Measurements from ENCODE around the gene FBRSL1. TPM values are rescaled to one million over a fixed set of nuclear protein-coding genes. Genes with fewer than 3 reads are reported as not detected.

FBRSL1 gene
- total and polyA plus RNA-seq, 2 donors (not counting 1 experiment from before 2014, with no cell fraction given), result 62.6 to 112 TPM

DNA sequence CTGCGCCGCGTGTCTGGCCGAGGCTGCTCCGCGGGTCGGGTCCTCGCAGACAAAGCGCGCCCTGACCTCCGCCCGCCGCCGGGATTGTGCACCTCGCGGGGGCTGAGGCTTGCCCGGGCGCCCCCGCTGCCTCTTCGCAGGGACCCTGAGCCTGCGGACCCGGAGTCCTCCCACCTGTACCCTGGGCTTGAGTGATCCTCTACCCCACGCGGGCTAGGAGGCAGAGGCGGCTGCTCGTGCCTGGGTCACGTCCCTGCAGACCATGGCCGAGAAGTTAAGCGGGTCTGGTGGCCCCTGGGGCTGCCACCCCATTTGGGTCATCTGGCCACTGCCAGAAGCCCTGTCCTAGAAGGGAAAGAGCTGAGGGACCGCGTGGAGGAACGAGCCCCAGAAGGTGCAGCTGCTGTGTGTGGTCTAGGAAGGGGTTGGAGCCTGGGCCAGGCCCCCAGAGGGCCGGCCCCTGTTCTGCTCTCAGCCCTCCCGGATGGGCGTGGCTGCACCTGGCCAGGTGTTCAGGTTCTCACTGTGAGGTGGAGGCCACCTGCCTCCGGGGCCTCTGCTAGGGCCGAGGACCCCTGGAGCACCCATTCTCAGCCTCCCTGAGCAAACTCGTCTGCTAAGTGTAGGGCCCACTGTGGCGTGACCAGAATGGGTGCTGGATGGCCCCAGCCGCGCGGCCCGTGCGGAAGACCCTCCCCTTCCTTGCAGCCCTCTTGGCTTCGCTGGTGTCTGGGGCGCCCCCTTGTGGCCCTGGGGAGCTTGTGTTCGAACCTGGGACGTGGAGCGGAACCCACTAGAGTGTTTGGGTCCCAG is 70.9 kb downstream of the FBRSL1 start:
- Histone ChIP-seq H3K4me2 (replicated peaks; ENCODE audit: low read depth, low read length, poor library complexity, severe bottlenecking) (peak overlapping the region; percentile 96), H4K20me1 (ENCODE audit: control insufficient read depth, insufficient read depth, low read length, poor library complexity, severe bottlenecking) (peaks cover 73% of the 10 kb centered on the region), H2AFZ (ENCODE audit: insufficient read depth, low read depth, low read length, poor library complexity, severe bottlenecking) (peak overlapping the region; percentile 42), H3K27ac (ENCODE audit: low read length in 2 of 2) (peak overlapping the region in 1 of 2 donors; percentile 18), H3K36me3 (replicated peaks in 1 of 2; ENCODE audit: control extremely low read depth in 1 of 2, control insufficient read depth in 1 of 2, extremely low read depth in 1 of 2, insufficient read depth in 2 of 2, low read length in 1 of 2) (peaks cover under 1 to 11% of the 10 kb centered on the region in 2 experiments), H3K79me2 (ENCODE audit: control insufficient read depth, insufficient read depth, low read length) (peaks cover 44% of the 10 kb centered on the region), H3K4me3 (ENCODE audit: control extremely low read depth in 1 of 5, extremely low read depth in 1 of 5, insufficient read depth in 1 of 5, low read depth in 2 of 5, low read length in 4 of 5) (peak overlapping the region in 4 of 5 experiments; percentile 44 to 64 (median 58)), H3K9ac (ENCODE audit: low read length) (peak overlapping the region; percentile 66), H3K9me3 (ENCODE audit: control extremely low read depth in 1 of 3, control insufficient read depth in 2 of 3, insufficient read depth in 1 of 3, low read length in 2 of 3) (no peaks in the 10 kb centered on the region), H3K27me3 (replicated peaks in 1 of 4; ENCODE audit: control extremely low read depth in 1 of 4, control insufficient read depth in 3 of 4, insufficient read depth in 4 of 4, low read length in 3 of 4) (no peaks in the 10 kb centered on the region), H3K4me1 (ENCODE audit: control insufficient read depth in 2 of 2, insufficient read depth in 2 of 2, low read length in 2 of 2) (peaks cover 27 to 35% of the 10 kb centered on the region in 2 donors)
- under 1% methylated on average over 49 of the region's 49 CpGs for WGBS (ENCODE audit: insufficient coverage)
- peak; percentile 59 for ATAC-seq (ENCODE audit: low read depth)
- TF ChIP-seq, protein P1, sequence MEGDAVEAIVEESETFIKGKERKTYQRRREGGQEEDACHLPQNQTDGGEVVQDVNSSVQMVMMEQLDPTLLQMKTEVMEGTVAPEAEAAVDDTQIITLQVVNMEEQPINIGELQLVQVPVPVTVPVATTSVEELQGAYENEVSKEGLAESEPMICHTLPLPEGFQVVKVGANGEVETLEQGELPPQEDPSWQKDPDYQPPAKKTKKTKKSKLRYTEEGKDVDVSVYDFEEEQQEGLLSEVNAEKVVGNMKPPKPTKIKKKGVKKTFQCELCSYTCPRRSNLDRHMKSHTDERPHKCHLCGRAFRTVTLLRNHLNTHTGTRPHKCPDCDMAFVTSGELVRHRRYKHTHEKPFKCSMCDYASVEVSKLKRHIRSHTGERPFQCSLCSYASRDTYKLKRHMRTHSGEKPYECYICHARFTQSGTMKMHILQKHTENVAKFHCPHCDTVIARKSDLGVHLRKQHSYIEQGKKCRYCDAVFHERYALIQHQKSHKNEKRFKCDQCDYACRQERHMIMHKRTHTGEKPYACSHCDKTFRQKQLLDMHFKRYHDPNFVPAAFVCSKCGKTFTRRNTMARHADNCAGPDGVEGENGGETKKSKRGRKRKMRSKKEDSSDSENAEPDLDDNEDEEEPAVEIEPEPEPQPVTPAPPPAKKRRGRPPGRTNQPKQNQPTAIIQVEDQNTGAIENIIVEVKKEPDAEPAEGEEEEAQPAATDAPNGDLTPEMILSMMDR (IDR thresholded peaks at IDR 0.05), result peak; percentile 83
- TF ChIP-seq EZH2 (IDR thresholded peaks at IDR 0.05; ENCODE audit: borderline replicate concordance, insufficient read depth, low read depth, low read length, poor library complexity, severe bottlenecking), result no peak
- Mint-ChIP-seq H3K9me3 (ENCODE audit: insufficient read depth) (no peaks in the 10 kb centered on the region), H3K27ac (peak overlapping the region; percentile 67), H3K4me1 (peaks cover 30% of the 10 kb centered on the region), H3K27me3 (no peaks in the 10 kb centered on the region), H3K4me3 (peak overlapping the region; percentile 83)
- peak; percentile 88 for DNase-seq
- ChIA-PET POLR2A (interaction anchor here (0.6 to 1.0 kb wide), 3 partner anchors 130 to 199 kb away, joined by 3 to 4 read pairs (median 3); no protein-coding TSS in a partner anchor), CTCF (interaction anchor here (0.9 to 3.6 kb wide), 8 partner anchors 16 to 409 kb away, joined by 3 to 57 read pairs (median 4); no protein-coding TSS in a partner anchor)
- intact Hi-C loops (cut with micrococcal nuclease), result loop anchor here (1.0 kb wide), 3 partner anchors 38 to 407 kb away; no protein-coding TSS in a partner anchor

Other genes starting within 250 kb of the FBRSL1 start
- 0.19 and 0.71 TPM in 2 replicates for gene GALNT9, start 160.6 kb upstream of the FBRSL1 start, total RNA-seq
- 0.99 and 2.4 TPM in 2 replicates for gene GALNT9, start 160.6 kb upstream of the FBRSL1 start, polyA plus RNA-seq
- not detected in 2 replicates for gene LRCOL1, start 120.4 kb downstream of the FBRSL1 start, total RNA-seq
- not detected in 2 replicates for gene LRCOL1, start 120.4 kb downstream of the FBRSL1 start, polyA plus RNA-seq
- not detected in 2 replicates for gene P2RX2, start 128.6 kb downstream of the FBRSL1 start, total RNA-seq
- gene P2RX2, start 128.6 kb downstream of the FBRSL1 start, polyA plus RNA-seq, result not detected in 2 replicates
- gene POLE, start 197.2 kb downstream of the FBRSL1 start, total RNA-seq, result 62.0 and 69.1 TPM in 2 replicates
- gene POLE, start 197.2 kb downstream of the FBRSL1 start, polyA plus RNA-seq, result 32.0 and 35.8 TPM in 2 replicates
- gene PXMP2, start 197.4 kb downstream of the FBRSL1 start, total RNA-seq, result 6.7 and 10.2 TPM in 2 replicates
- 3.8 and 4.3 TPM in 2 replicates for gene PXMP2, start 197.4 kb downstream of the FBRSL1 start, polyA plus RNA-seq
- gene PGAM5, start 220.7 kb downstream of the FBRSL1 start, total RNA-seq, result 28.3 and 29.9 TPM in 2 replicates
- 12.6 and 14.6 TPM in 2 replicates for gene PGAM5, start 220.7 kb downstream of the FBRSL1 start, polyA plus RNA-seq